ENCODE data around the gene MARK1.

DNA sequence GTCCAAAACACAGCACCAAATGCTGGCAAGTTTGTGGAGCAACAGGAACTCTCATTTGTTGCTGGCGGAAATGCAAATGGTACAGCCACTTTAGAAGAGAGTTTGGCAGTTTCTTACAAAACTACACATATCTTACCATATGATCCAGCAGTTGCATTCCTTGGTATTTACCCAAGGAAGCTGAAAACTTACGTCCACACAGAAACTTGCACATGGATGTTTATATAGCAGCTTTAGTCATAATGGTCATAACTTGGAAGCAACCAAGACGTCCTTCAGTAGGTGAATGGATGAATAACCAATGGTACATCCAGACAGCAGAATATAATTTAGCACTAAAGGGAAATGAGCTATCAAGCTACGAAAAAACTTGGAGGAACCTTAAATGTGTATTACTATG lies 66.4 kb downstream of the MARK1 start:
- TF ChIP-seq, protein P1, sequence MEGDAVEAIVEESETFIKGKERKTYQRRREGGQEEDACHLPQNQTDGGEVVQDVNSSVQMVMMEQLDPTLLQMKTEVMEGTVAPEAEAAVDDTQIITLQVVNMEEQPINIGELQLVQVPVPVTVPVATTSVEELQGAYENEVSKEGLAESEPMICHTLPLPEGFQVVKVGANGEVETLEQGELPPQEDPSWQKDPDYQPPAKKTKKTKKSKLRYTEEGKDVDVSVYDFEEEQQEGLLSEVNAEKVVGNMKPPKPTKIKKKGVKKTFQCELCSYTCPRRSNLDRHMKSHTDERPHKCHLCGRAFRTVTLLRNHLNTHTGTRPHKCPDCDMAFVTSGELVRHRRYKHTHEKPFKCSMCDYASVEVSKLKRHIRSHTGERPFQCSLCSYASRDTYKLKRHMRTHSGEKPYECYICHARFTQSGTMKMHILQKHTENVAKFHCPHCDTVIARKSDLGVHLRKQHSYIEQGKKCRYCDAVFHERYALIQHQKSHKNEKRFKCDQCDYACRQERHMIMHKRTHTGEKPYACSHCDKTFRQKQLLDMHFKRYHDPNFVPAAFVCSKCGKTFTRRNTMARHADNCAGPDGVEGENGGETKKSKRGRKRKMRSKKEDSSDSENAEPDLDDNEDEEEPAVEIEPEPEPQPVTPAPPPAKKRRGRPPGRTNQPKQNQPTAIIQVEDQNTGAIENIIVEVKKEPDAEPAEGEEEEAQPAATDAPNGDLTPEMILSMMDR (IDR thresholded peaks at IDR 0.05): no peak
- TF ChIP-seq POLR2A (IDR thresholded peaks at IDR 0.05): no peak
